ENCODE results near the gene ALDH1L2.

GRCh38 chr12:104985206-104985605 is 99.1 kb downstream of the ALDH1L2 start:
- TF ChIP-seq CTCF (IDR thresholded peaks at IDR 0.05; ENCODE audit: low read length) (peak; percentile 32; the same call in 1 of the 2 replicates), EZH2 (IDR thresholded peaks at IDR 0.05; ENCODE audit: borderline replicate concordance, low read length) (no peak)
